C4-2B (cell line): ENCODE data around the gene RALGPS2.

Source experiments
- H3K27ac ChIP-seq: fragments of 450-650 bp; 2 replicates; pipeline ENCODE4 v1.5.1; 2017
- ZFX ChIP-seq: fragments of 450-650 bp; IDR thresholded peaks from 2 replicates; pipeline ENCODE4 v1.6.1; 2017
- TF ChIP-seq, protein P1 (sequence below): fragments of 450-650 bp; conservative IDR thresholded peaks from 2 replicates; pipeline ENCODE4 v1.5.1; 2017; ENCODE audit warnings: mild to moderate bottlenecking

Gene RALGPS2

DNA sequence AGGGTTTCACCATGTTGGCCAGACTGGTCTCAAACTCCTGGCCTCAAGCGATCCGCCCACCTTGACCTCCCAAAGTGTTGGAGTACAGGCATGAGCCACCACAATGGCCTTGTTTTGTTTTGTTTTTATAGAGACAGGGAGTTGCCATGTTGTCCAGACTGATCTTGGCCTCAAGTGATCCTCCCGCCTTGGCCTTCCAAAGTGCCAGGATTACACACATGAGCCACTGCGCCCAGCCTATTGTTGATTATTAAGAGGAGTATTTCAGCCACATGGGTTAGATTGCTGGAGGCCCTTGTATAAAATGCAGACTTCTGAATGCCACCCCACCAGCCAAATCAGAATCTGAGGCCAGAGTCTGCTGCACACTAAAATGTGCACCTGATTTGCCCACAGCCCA lies 203.0 kb downstream of the RALGPS2 start:
- H3K27ac ChIP-seq, result no peak overlapping the region
- no peak for TF ChIP-seq ZFX

DNA sequence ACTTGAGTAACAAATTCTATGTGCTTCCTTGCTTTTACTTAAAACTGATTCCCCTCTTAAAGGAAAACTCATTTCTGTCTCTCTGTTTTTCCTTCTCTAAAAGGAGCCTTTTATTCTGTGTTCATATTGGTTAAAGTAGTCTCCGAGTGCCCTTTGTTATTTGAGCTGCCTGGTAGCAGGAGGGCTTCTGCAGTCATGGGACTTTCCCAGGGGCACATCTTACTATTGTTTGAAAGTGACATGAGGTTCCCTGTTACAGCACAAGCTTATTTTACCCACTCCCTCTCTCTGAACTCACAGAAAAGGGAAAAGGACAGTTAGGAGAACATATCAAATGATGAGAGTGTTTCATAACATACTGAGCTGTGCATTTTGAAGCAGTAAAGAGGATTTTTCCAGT lies 203.9 kb downstream of the RALGPS2 start:
- no peak overlapping the region for H3K27ac ChIP-seq
- no peak for TF ChIP-seq ZFX
- TF ChIP-seq, protein P1, sequence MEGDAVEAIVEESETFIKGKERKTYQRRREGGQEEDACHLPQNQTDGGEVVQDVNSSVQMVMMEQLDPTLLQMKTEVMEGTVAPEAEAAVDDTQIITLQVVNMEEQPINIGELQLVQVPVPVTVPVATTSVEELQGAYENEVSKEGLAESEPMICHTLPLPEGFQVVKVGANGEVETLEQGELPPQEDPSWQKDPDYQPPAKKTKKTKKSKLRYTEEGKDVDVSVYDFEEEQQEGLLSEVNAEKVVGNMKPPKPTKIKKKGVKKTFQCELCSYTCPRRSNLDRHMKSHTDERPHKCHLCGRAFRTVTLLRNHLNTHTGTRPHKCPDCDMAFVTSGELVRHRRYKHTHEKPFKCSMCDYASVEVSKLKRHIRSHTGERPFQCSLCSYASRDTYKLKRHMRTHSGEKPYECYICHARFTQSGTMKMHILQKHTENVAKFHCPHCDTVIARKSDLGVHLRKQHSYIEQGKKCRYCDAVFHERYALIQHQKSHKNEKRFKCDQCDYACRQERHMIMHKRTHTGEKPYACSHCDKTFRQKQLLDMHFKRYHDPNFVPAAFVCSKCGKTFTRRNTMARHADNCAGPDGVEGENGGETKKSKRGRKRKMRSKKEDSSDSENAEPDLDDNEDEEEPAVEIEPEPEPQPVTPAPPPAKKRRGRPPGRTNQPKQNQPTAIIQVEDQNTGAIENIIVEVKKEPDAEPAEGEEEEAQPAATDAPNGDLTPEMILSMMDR, result no peak

DNA sequence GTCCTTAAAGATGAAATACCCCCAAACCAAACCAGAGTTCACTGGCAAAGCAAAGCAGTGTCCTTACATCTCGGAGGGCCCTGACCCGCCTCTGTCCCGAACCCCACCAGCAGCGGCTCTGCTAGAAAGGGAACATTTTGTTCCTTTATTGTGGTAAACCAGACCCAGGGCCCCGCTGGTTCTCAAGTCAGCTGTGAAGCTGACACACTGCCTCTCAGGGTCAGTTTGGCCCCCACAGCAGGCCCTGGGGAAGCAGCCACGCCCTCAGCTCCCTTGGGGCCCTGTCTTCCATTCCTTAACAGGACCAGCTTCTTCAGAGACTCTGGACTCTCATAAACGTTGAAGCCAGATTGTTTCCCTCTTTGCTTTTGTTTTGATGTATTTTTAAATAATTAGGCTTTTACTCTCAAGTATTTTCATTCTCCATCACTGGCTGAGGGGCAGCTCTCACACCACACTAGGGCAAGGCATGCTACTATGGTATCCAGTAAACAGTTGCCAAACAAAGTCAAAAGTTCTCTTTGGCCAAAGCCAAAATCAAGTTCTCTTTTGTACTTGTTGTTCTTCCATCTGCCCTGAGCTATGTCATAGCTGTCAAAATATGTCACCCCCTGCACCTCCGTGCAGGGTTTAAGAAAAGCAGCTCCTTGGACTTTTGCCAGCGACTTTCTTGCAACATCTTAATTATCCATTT lies 207.0 kb downstream of the RALGPS2 start:
- TF ChIP-seq, protein P1, result no peak
- no peak for TF ChIP-seq ZFX
- no peak overlapping the region for H3K27ac ChIP-seq

DNA sequence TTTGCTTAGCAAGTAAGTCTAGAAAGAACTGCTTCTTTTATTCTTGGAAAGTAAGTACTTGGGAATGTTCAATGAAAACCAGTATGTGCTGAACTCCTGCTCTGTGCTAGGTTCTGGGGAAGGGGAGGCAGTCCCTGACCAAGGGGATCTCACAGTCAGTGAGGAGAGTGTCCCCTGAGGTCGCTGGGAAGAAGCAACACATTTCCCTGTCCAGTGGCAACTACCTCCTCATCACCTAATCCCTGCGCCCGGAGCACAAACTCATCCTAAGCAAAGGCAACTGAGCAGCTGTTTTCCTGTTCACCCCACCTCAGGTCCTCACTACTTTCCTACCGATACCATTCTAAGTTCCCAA lies 207.5 kb downstream of the RALGPS2 start:
- TF ChIP-seq, protein P1, result no peak
- TF ChIP-seq ZFX, result no peak
- no peak overlapping the region for H3K27ac ChIP-seq

DNA sequence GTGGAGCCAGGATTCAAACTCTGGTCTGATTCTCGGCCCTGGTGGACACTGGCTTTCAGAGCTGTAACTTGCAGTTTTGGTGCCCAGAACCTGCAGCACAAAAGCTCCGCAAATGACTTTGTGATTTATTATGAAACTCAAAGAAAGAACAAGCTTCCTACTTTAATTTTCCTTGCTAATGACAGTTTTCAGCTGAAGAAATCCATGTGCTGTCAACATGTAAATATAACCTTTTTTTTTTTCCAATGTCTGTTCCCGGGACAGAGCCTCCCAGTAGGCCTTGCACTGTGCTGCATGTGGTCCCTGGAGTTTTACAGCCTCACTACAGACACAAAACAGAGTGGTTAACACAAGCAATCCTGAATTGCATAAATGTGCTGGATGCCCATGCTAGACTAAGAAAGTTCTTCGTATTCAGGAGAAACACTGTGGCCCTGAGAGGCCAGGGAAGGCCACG lies 208.1 kb downstream of the RALGPS2 start:
- no peak overlapping the region for H3K27ac ChIP-seq
- TF ChIP-seq ZFX, result no peak
- TF ChIP-seq, protein P1, result no peak

DNA sequence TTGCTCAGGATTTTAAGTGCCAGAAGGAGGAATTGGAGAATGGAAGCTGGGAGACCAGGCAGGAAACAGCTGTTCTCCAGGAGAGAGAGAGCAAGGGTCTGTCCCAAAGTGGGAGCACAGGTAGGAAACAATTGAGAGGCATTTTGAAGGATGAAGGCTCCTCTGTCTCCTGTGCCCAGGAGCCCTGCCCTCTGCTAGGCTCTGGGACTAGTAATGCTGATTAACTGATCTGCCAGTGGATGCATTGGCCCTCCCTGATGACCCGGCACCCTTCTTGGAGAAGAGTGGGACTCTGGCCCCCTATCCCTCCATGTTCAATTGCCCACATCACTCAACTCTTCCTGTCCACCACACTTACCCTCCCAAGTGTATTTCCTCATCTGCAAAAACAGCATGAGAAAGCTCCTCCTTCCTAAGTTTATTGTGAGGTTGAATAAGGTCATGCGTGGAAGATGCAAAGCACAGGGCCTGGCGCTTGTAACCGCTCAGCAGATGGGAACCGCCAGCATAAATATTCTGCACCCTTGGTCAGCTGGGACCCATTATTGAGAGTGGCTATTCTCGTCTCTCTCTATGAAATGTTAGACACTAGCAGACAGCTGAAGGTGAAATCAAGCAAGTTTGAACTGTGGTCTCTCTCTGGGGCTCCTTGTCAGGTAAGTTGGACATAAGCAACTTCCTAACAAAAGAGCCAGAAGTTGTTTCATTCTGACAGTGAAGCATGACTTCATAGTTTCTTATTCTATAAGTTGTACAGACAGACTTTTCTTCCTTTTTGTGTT lies 208.9 kb downstream of the RALGPS2 start:
- H3K27ac ChIP-seq, result no peak overlapping the region
- no peak for TF ChIP-seq ZFX
- TF ChIP-seq, protein P1, result no peak

DNA sequence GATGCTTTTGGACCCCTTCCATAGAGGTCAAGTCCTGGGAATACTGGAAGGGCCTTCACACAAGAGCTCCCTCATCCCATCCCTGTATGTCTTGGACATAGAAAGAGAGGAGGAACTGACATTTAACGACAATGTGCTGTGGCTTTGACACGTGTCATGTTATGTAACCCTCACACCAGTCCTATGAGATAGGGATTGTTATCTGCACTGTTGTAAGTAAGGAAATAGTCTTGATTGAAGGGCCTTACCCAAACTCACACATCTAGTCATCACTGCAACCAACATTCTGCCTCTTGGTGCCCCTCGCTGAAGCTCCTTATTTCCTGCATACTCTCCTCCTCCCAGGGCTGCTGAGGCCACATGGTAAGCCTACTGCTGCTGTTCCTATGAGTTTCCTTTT lies 209.5 kb downstream of the RALGPS2 start:
- no peak overlapping the region for H3K27ac ChIP-seq
- TF ChIP-seq, protein P1, result no peak
- TF ChIP-seq ZFX, result no peak

DNA sequence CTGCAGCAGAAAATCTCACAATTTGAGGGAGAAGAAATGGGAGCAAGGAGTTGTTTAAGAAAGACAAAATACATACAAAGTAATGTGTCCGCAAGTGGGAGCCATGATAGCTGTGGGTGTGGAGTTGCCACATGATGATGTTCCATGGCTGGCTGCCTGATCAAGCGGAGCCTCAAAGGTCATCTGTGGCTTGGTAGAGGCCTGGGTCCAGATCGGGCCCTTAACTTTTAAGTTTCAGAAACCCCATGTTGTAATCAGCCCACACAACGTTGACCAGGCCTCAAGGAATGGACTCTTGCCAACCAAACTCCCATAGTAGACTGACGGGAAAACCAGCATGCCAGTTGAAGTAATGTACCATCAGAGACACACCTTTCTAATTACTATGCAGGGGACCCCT lies 210.6 kb downstream of the RALGPS2 start:
- TF ChIP-seq ZFX, result no peak
- TF ChIP-seq, protein P1, result no peak
- no peak overlapping the region for H3K27ac ChIP-seq
